NCI-H510A (cell line): ENCODE measurements around the gene NOTCH2NLA.
"Not testable (repeated sequence)": the region's sequence is repeated elsewhere in the genome, so short reads cannot be mapped to it uniquely, and the experiment has no call there.

Source experiments
- DNase-seq: peaks from one replicate; lab custom pipeline; 2025; lab: John Stamatoyannopoulos, UW

Gene NOTCH2NLA

DNA sequence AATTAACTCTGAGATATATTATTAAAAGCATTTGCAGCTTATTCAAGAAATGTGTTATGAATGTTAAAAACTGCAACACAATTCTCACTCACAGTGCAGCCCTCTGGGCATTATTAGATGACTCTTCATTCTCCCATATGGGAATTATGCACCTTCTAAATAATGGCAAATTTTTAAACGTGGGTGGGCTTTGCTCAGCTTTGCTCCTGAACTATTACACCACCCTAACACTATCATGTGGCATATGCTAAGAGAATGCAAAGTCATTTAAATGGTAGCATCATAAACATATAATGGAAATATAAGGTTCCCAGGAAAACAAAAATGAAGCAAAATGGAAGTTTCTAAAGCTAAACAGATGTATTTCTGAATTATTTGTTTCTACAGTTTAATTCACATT is 61.5 kb downstream of the NOTCH2NLA start:
- DNase-seq: not testable (repeated sequence)

- not testable (repeated sequence) for DNase-seq
These were observed 84.4 kb downstream of the NOTCH2NLA start, which contains the start of gene NBPF10 for GRCh38 chr1:146144465-146144864. NBPF10 (minus strand) TSS chr1:146144804; CDS start chr1:146144769, 35 bp downstream.
